NCI-H2107 treated with DMSO at 0.1 percent for 48 hours (cell line): Measurements from ENCODE around the gene SPEM2.
"Not testable (repeated sequence)": the region's sequence is repeated elsewhere in the genome, so short reads cannot be mapped to it uniquely, and the experiment has no call there.

ENCODE experiments used
- DNase-seq: peaks from one replicate; lab custom pipeline; 2025; ENCODE audit not compliant: unreplicated experiment; lab: John Stamatoyannopoulos, UW

The SPEM2 gene

DNA sequence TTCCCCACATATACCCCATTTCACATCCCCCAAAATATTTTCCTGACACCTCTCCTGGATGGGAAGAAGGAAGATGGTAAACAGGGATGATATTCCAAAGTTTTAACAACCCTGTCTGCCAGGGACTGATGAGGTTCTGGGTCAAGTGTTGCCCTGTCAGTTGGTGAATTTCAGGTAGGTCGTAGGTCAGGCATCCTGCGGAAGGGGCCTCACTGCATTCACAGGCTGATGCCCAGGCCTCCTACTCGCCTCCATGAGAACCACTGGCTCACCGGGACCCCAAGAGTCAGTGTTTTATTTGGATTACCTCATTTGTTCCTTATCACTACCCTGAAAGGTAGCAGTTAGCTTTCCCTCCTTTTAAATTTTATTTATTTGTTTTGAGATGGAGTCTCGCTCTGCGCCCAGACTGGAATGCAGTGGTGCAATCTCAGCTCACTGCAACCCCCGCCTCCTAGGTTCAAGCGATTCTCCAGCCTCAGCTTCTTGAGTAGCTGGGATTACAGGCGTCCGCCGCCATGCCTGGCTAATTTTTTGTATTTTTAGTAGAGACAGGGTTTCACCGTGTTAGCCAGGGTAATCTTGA lies 43.5 kb downstream of the SPEM2 start:
- no peak for DNase-seq

DNA sequence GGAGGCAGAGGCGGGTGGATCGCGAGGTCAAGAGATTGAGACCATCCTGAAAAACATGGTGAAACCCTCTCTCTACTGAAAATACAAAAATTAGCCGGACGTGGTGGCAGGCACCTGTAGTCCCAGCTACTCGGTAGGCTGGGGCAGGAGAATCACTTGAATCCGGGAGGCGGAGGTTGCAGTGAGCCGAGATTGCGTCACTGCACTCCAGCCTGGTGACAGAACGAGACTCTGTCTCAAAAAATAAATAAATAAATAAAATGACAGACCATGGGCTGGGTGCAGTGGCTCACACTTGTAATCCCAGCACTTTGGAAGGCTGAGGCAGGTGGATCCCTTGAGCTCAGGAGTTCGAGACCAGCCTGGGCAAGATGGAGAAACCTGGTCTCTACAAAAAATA lies 44.4 kb downstream of the SPEM2 start:
- not testable (repeated sequence) for DNase-seq

DNA sequence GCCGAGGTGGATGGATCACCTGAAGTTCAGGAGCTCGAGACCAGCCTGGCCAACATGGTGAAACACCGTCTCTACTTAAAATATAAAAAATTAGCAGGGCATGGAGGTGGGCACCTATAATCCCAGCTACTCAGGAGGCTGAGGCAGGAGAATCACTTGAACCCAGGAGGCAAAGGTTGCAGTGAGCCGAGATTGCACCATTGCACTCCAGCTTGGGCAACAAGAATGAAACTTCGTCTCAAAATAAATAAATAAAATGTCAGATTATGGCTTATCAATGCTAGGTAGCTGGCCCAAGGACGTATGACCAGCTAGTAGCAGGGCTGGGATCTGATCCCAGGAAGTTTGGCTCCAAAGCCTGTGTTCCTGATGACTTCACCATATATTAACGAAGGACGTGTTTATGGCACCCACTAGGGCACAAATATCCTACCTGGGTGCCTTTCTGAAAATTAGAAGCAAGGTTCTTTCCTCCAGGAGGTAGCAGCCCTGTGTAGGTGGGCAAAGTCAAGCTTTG lies 45.1 kb downstream of the SPEM2 start:
- DNase-seq, result not testable (repeated sequence)

DNA sequence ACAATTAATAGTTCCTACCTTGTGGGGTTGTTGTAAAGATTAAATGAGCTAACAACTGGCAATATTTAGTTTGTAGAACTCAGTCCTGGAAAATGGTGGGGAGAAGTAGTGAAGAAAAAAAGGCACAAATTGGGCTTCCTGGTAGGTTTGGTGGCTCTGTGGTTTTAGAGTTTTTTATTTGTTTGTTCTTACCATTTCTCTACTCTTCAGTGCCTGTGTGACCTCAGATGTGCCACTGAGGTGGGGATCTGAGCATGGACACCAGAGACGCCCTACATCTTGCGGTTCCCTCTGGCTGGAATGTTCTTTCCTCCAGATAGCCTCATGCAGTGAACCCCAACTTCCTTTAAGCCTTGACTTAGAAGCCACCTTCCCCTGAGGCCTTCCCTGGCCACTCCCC lies 46.3 kb downstream of the SPEM2 start:
- DNase-seq, result no peak

DNA sequence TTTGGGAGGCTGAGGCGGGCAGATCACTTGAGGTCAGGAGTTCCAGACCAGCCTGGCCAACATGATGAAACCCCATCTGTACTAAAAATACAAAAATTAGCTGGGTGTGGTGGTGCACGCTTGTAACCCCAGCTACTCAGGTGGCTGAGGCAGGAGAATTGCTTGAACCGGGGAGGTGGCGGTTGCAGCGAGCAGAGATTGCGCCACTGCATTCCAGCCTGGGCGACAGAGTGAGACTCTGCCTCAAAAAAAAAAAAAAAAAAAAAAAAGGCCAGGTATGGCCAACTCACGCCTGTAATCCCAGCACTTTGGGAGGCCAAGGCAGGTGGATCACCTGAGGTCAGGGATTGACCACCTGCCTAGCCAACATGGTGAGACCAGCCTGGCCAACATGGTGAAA lies 49.4 kb downstream of the SPEM2 start:
- not testable (repeated sequence) for DNase-seq

DNA sequence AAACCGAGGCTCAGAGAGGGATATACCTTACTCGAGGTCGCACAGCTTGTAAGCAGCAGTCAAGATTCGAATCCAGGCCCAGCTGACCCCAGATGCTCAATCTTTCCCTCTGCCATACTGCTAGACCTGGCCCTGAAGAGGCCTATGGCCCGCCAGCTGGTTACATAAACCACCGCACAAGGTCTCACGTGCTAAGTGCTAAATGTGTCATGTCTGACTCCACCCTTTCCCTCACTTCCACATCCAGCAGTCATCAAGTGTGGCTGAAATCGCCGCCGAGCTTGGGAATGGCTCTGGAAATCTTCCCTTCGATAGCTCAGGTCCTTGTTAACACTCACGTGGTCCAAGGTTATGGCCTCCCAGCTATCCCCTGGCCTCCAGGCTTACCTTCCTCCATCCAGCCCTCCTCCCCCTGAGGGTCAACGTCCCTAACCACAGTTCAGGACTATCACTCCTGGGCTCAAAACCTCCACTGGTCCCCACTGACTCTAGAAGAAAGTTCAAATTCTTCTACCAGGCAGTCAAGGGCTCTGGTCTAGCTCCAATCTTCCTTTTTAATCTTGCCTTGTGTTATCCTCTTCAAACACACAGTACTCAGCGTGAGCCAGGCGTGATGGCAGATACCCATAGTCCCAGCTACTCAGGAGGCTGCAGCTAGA lies 50.5 kb downstream of the SPEM2 start:
- DNase-seq, result no peak

DNA sequence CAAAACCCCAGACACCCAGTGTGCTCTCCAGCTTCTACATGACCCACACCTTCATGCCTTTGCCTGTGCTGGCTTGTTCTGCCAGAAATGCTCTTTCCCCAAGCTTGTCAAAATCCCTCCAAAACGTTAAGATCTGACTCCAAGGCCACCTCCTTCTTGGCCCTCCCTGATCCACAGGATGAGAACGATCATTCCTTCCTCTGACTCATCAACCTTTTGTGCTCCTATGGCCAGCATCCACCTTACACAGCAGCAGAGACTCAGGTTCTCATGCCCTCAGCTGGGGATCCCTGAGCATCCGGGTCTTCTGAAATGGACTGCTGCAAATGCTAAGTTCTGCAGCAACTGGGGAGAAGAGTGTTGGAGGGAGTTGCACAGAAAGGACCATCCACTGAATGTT lies 51.1 kb downstream of the SPEM2 start:
- no peak for DNase-seq

- no peak for DNase-seq
These were observed 51.5 kb downstream of the SPEM2 start for GRCh38 chr17:7476951-7477350.
